RWPE2 (cell line): Measurements from ENCODE around the gene DIAPH3.

ENCODE experiments used
- ATAC-seq: fragments of 200-7000 bp; cut with Tn5 transposase; 3 replicates; pipeline ENCODE4 v1.9.1; 2021; ENCODE audit warnings: low read depth
- DNase-seq: peaks from one replicate; pipeline ENCODE4 v3.0.0-alpha.2; 2020; ENCODE audit warnings: low spot score
- H3K27ac ChIP-seq: fragments of 450-650 bp; 2 replicates; pipeline ENCODE4 v1.5.1; 2017; ENCODE audit warnings: mild to moderate bottlenecking; ENCODE audit not compliant: poor library complexity, severe bottlenecking
- H3K27me3 ChIP-seq: fragments of 250-450 bp; sonication (Bioruptor Pico); 2 replicates; pipeline ENCODE4 v1.5.1; 2021; ENCODE audit warnings: mild to moderate bottlenecking, moderate library complexity; ENCODE audit not compliant: insufficient read depth, poor library complexity, severe bottlenecking
- H3K36me3 ChIP-seq: fragments of 250-450 bp; sonication (Bioruptor Pico); 2 replicates; pipeline ENCODE4 v1.5.1; 2020; ENCODE audit warnings: low read depth, mild to moderate bottlenecking, moderate library complexity
- H3K4me1 ChIP-seq: fragments of 250-450 bp; sonication (Bioruptor Pico); 2 replicates; pipeline ENCODE4 v1.5.1; 2021; ENCODE audit warnings: mild to moderate bottlenecking, moderate library complexity; ENCODE audit not compliant: insufficient read depth, poor library complexity, severe bottlenecking
- H3K4me3 ChIP-seq: fragments of 250-450 bp; sonication (Bioruptor Pico); 2 replicates; pipeline ENCODE4 v1.5.1; 2021; ENCODE audit warnings: mild to moderate bottlenecking, moderate library complexity; ENCODE audit not compliant: severe bottlenecking
- H3K9me3 ChIP-seq: fragments of 250-450 bp; sonication (Bioruptor Pico); 2 replicates; pipeline ENCODE4 v1.5.1; 2021; ENCODE audit warnings: mild to moderate bottlenecking, moderate library complexity; ENCODE audit not compliant: severe bottlenecking
- TF ChIP-seq, protein P1 (sequence below): fragments of 450-650 bp; IDR thresholded peaks from one replicate; pipeline ENCODE4 v1.5.1; 2017; ENCODE audit warnings: mild to moderate bottlenecking, moderate library complexity; ENCODE audit not compliant: poor library complexity, severe bottlenecking

DIAPH3 gene

DNA sequence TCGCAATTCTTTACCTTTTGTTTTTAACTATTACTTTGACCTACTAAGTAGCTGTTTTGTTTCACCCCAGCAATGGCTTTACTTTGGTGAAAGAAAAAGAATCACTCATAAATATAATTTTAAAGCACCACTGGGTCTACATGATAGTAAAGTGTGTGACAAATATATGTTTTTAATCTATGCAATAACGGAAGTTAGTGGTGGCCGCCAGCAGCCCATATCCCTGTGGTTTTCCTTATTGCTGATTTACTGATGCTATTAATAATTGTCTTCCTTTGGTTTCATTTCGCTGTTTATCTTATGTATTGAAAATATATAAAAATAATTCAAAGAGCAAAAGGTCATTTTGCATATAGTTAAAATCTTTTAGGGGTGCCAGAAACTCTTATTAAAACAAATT is 491.3 kb downstream of the DIAPH3 start:
- Histone ChIP-seq H3K27me3 (no peaks in the 10 kb centered on the region), H3K4me1 (no peaks in the 10 kb centered on the region), H3K27ac (no peak overlapping the region), H3K9me3 (no peaks in the 10 kb centered on the region), H3K4me3 (no peak overlapping the region), H3K36me3 (no peaks in the 10 kb centered on the region)
- DNase-seq, result no peak
- no peak for ATAC-seq
- TF ChIP-seq, protein P1, sequence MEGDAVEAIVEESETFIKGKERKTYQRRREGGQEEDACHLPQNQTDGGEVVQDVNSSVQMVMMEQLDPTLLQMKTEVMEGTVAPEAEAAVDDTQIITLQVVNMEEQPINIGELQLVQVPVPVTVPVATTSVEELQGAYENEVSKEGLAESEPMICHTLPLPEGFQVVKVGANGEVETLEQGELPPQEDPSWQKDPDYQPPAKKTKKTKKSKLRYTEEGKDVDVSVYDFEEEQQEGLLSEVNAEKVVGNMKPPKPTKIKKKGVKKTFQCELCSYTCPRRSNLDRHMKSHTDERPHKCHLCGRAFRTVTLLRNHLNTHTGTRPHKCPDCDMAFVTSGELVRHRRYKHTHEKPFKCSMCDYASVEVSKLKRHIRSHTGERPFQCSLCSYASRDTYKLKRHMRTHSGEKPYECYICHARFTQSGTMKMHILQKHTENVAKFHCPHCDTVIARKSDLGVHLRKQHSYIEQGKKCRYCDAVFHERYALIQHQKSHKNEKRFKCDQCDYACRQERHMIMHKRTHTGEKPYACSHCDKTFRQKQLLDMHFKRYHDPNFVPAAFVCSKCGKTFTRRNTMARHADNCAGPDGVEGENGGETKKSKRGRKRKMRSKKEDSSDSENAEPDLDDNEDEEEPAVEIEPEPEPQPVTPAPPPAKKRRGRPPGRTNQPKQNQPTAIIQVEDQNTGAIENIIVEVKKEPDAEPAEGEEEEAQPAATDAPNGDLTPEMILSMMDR, result no peak

DNA sequence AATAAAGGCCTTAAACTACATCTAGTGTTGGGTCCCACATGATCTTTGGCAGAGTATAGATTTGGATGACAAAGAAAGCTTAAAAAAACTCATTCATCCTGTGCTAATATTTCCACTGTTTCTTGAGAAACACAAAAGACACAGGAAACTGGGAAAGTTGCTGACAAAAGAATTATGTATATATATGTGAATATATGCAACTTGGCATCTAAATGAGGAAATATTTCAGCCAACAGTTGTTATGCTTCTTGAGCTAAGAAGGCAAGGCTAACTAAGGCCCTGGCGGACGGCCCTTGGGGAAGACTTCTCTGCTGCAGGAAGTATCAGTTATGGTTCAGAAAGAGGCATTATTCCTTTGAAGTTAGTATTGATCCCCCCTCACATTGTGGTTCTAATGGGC is 491.8 kb downstream of the DIAPH3 start:
- Histone ChIP-seq H3K4me1 (no peaks in the 10 kb centered on the region), H3K9me3 (no peaks in the 10 kb centered on the region), H3K27ac (no peak overlapping the region), H3K27me3 (no peaks in the 10 kb centered on the region), H3K36me3 (no peaks in the 10 kb centered on the region), H3K4me3 (no peak overlapping the region)
- ATAC-seq, result no peak
- DNase-seq, result no peak
- TF ChIP-seq, protein P1, result no peak

DNA sequence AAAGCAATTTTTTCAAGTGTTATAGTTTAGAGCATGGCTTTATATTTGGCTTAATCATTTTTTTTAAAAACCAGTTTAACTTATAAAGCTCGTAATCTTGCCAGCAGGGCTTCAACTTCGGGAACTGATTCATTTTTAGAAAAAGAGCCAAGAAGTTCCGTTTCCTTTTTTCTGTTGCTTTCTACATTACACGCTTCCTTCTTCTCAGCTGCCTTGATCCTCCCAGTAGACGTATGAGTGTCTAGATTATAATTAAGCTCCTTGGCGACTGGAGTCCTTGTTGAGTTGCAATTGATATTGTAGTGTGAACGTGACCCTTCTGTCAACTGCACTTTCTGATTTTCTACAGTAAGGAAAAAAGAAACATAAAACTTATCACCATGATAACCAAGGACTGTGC is 497.2 kb downstream of the DIAPH3 start:
- Histone ChIP-seq H3K4me3 (no peak overlapping the region), H3K4me1 (no peaks in the 10 kb centered on the region), H3K36me3 (0 out of 2 replicates have a peak, but pooled peaks cover 2% of the 10 kb centered on the region), H3K9me3 (no peaks in the 10 kb centered on the region), H3K27ac (no peak overlapping the region), H3K27me3 (no peaks in the 10 kb centered on the region)
- DNase-seq (no peak), ATAC-seq (no peak)
- TF ChIP-seq, protein P1, result no peak

DNA sequence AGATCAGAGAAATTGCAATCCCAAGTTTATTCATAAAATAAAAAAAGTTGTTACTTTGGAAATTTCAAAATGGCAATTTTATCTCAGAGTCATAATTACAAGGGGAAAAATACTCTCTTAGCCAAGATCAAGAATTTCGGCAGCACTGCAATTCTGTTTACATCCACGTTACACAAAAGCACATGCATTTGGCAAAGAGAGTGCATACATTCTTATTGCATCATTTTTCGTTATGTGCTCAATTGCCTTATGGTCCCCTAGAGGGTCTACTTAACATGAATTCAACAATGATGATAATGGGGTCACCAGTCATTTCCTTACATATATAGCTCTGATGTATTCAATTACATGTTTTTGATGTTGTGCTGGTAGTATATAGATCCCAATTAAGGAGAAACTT is 498.0 kb downstream of the DIAPH3 start:
- Histone ChIP-seq H3K4me1 (no peaks in the 10 kb centered on the region), H3K4me3 (no peak overlapping the region), H3K27ac (no peak overlapping the region), H3K36me3 (0 out of 2 replicates have a peak, but pooled peaks cover 2% of the 10 kb centered on the region), H3K9me3 (no peaks in the 10 kb centered on the region), H3K27me3 (no peaks in the 10 kb centered on the region)
- DNase-seq (no peak), ATAC-seq (no peak)
- TF ChIP-seq, protein P1, result no peak

DNA sequence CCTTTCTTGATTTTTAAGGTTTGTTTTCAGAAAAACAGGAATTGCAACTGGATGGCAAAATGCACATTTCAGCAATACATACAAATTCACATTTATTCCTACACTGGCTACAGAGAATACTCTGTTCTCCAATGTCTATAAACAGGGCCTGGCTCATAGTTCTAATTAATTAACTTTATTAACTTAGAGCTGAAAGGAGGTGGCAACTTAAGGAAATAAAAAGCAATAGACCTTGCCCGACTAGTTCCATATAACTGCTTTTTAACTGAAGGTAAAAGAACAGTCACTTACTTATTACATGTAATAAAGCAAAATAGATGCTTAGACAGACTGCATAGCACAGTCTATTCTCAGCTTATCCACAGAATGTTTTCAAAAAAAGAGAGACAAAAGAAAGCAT is 498.5 kb downstream of the DIAPH3 start:
- Histone ChIP-seq H3K27ac (no peak overlapping the region), H3K4me1 (no peaks in the 10 kb centered on the region), H3K27me3 (no peaks in the 10 kb centered on the region), H3K36me3 (0 out of 2 replicates have a peak, but pooled peaks cover 2% of the 10 kb centered on the region), H3K9me3 (no peaks in the 10 kb centered on the region), H3K4me3 (no peak overlapping the region)
- ATAC-seq (no peak), DNase-seq (no peak)
- TF ChIP-seq, protein P1, result no peak
